LNCAP (cell line): ENCODE data around the gene FCHSD1.

ENCODE experiments used
- TF ChIP-seq, protein P1 (sequence below): fragments of 450-650 bp; IDR thresholded peaks from 2 replicates; pipeline ENCODE4 v1.5.1; 2017; ENCODE audit warnings: mild to moderate bottlenecking

FCHSD1 gene

DNA sequence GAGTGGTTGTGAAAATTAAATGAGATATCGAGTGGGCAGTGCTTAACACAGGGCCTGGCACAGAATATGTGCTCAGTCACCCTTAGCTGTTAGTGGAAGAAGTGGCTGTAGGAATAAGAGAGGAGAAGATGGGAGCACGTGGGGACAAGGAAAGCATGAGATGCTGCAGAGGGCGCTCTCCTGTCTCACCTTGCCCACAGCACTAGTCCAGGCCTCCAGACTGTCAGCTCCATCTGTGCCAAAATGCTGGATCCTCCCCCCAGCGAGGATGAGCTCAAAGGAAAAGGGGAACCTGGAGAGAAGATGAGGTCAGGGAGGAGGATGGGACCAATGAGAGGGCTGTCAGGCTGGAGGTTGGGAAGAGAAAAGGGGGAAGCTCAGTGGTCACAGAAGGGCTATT lies 18.3 kb upstream of the FCHSD1 start:
- TF ChIP-seq, protein P1, sequence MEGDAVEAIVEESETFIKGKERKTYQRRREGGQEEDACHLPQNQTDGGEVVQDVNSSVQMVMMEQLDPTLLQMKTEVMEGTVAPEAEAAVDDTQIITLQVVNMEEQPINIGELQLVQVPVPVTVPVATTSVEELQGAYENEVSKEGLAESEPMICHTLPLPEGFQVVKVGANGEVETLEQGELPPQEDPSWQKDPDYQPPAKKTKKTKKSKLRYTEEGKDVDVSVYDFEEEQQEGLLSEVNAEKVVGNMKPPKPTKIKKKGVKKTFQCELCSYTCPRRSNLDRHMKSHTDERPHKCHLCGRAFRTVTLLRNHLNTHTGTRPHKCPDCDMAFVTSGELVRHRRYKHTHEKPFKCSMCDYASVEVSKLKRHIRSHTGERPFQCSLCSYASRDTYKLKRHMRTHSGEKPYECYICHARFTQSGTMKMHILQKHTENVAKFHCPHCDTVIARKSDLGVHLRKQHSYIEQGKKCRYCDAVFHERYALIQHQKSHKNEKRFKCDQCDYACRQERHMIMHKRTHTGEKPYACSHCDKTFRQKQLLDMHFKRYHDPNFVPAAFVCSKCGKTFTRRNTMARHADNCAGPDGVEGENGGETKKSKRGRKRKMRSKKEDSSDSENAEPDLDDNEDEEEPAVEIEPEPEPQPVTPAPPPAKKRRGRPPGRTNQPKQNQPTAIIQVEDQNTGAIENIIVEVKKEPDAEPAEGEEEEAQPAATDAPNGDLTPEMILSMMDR = no peak

DNA sequence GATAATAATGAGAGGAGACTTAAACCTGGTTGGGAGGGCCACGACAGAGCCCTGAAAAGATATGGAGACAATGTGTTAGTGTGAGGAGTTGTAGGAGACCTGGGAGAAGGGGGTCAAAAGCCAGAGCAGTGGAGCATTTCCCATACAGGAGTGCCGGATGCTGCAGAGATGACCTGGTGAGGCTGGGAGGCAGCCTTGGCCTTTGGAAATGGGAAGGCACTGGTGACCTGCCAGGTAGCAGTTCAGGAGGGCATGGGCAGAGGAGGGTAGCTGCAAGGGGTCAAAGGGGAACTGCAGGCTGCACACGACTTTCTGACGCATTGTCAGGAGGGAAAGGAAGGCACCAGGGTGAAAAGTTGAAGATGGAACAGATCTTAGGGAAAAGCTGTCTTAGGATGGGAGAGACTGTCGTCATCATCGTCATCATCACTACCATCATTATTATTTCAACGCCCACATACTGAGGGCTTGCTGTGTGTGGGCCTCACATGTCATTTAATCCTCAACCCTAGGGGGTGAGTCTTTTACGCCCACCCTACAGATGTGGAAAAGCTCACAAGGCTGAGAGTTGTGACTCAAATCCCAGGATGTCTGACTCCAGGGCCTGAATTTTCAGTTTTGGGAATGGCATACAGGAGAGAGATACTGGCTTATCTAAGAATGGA lies 17.5 kb upstream of the FCHSD1 start:
- TF ChIP-seq, protein P1 = no peak

GRCh38 chr5:141665995-141666940 lies 15.1 kb upstream of the FCHSD1 start:
- TF ChIP-seq, protein P1 = no peak

GRCh38 chr5:141664733-141665461 lies 13.7 kb upstream of the FCHSD1 start:
- TF ChIP-seq, protein P1 = peak; percentile 97

DNA sequence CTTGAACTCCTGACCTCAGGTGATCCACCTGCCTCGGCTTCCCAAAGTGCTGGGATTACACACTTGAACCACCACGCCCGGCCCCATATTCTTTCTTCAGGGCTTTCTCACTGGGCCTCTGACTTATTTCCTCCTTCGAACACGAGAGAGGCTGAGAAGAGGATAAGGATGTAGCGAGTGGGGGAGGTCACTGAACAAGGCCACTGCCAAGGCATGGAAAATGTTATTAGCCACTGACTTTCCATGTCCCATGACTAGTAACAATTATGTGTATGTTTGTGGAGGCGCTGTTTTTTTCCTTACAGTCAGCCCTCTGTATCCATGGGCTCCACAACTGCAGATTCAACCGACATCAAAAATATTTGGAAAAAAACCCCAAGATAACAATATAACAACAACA lies 12.3 kb upstream of the FCHSD1 start:
- TF ChIP-seq, protein P1 = no peak

DNA sequence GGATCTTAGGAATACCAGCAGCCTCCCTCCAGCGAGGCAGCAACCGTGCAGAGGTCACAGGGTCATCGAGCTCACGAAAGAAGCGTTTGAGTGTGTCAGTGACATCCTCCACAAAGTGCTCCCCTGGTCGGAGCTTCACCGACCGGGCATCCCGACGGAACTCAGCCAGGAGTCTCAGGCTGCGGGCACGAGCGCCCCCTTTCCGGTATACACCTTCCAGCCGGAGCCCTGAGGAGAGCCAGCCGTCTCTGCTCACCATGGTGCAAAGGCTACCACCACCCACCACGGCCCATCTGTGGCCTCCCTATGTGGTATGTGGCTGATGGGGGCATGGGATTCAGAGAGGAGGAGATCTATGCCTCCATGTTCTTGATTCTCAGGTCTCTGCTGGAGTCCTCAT lies 10.8 kb upstream of the FCHSD1 start:
- TF ChIP-seq, protein P1 = no peak

DNA sequence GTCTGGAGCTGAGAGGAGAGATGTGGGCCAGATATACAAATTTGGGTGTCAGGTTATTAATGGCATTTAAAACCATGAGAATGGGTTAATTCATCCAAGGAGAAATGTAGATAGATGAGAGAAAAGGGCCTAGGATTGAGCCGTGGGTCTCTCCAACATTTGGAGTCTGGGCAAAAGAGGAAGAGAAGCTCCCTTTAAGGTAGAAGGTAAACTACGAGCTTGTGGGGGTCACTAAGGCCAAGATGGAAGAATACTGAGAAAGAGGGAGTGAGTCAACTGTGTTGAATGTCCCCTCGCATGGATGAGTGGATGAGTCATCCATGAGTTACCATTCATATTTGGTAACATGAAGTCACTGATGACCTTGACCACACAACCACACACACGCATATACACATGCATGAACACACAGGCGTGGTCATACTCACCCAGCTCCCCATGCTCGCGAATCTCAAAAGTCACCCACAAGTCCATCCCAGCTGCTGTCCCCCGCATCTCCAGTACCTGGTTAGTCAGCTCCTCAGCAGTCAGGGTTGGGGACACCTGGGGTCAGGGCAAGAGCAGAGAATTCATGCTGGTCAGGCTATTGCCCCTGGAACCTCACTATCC lies 6.8 kb upstream of the FCHSD1 start:
- TF ChIP-seq, protein P1 = no peak
